Fibroblast of lung (primary cell): ENCODE data around the gene H6PD. TPM values are rescaled to one million over a fixed set of nuclear protein-coding genes. Genes with fewer than 3 reads are reported as not detected.

ENCODE experiments used
- DNase-seq, 2 donors: peaks; one replicate each; pipeline versions ENCODE4 v3.0.0 to v3.0.0-alpha.2; 2010; ENCODE audit warnings: low read depth in 2 of 2
- H2AFZ ChIP-seq: 2 replicates; pipeline ENCODE4 v1.5.1; 2012; ENCODE audit warnings: low read length, control low read depth, inconsistent platforms
- H3K27ac ChIP-seq: 2 replicates; pipeline ENCODE4 v1.5.1; 2011; ENCODE audit warnings: low read length, control low read depth; ENCODE audit not compliant: insufficient read depth
- H3K27me3 ChIP-seq: 2 replicates; pipeline ENCODE4 v1.5.1; 2011; ENCODE audit warnings: mild to moderate bottlenecking, low read length; ENCODE audit not compliant: control insufficient read depth, insufficient read depth
- H3K36me3 ChIP-seq: 2 replicates; pipeline ENCODE4 v1.5.1; 2011; ENCODE audit warnings: low read length; ENCODE audit not compliant: control insufficient read depth, insufficient read depth
- H3K4me1 ChIP-seq: 2 replicates; pipeline ENCODE4 v1.5.1; 2011; ENCODE audit warnings: low read length; ENCODE audit not compliant: control insufficient read depth, insufficient read depth; ENCODE audit errors: extremely low read depth
- H3K4me2 ChIP-seq: 2 replicates; pipeline ENCODE4 v1.5.1; 2011; ENCODE audit warnings: low read length, control low read depth; ENCODE audit not compliant: insufficient read depth; ENCODE audit errors: extremely low read depth
- H3K4me3 ChIP-seq, 4 experiments: fragments of 200-600 bp in 1 of 4; sonication (generic) in 1 of 4; replicated peaks in 1 of 4; 2 replicates each; pipeline ENCODE4 v1.5.1; 2011 to 2016; ENCODE audit warnings: low read length in 4 of 4, low read depth in 3 of 4, mild to moderate bottlenecking in 3 of 4, control low read depth in 2 of 4, inconsistent platforms in 1 of 4, mixed read lengths in 1 of 4; ENCODE audit not compliant: insufficient read depth in 1 of 4; ENCODE audit errors: control extremely low read depth in 1 of 4
- H3K79me2 ChIP-seq: 2 replicates; pipeline ENCODE4 v1.5.1; 2012; ENCODE audit warnings: mild to moderate bottlenecking, low read length, inconsistent platforms; ENCODE audit not compliant: control insufficient read depth, insufficient read depth
- H3K9ac ChIP-seq: 2 replicates; pipeline ENCODE4 v1.5.1; 2011; ENCODE audit warnings: mild to moderate bottlenecking, low read length, control low read depth; ENCODE audit not compliant: insufficient read depth
- H3K9me3 ChIP-seq: 2 replicates; pipeline ENCODE4 v1.5.1; 2012; ENCODE audit warnings: low read depth, low read length; ENCODE audit not compliant: control insufficient read depth, insufficient read depth
- H4K20me1 ChIP-seq: 2 replicates; pipeline ENCODE4 v1.5.1; 2011; ENCODE audit warnings: low read length; ENCODE audit not compliant: control insufficient read depth, insufficient read depth; ENCODE audit errors: extremely low read depth
- CTCF ChIP-seq, 2 donors: IDR thresholded peaks in 1 of 2; conservative IDR thresholded peaks in 1 of 2; 1 replicate in 1 of 2; 2 replicates in 1 of 2; pipeline ENCODE4 v1.5.1; 2011 to 2012; ENCODE audit warnings: low read length in 2 of 2, control low read depth in 1 of 2, inconsistent platforms in 1 of 2, low read depth in 1 of 2, mild to moderate bottlenecking in 1 of 2
- EZH2 ChIP-seq: IDR thresholded peaks from 2 replicates; pipeline ENCODE4 v1.5.1; 2012; ENCODE audit warnings: low read length, control low read depth, mild to moderate bottlenecking; ENCODE audit errors: missing control alignments
- polyA minus RNA-seq: library from RNA; depleted of rRNA, polyadenylated mRNA; stranded (reverse); fragments of >200 nt; gene quantifications from 2 replicates; pipeline ENCODE4 v1.2.3, GENCODE V29; 2011; ENCODE audit warnings: low replicate concordance
- polyA plus RNA-seq, 2 donors: library from polyadenylated mRNA; depleted of rRNA in 1 of 2; stranded (reverse) in 1 of 2; unstranded in 1 of 2; fragments of >200 nt; gene quantifications; 2 replicates each; pipeline ENCODE4 v1.2.1, GENCODE V29; 2011 to 2012; ENCODE audit warnings: missing spikeins in 1 of 2
- total RNA-seq: library from RNA; depleted of rRNA; stranded (reverse); fragments of >200 nt; gene quantifications from 2 replicates; pipeline ENCODE4 v1.2.1, GENCODE V29; 2014

Gene H6PD
- total RNA-seq (23.5 and 24.4 TPM in 2 replicates), polyA plus RNA-seq (15.2 and 17.7 TPM in 2 replicates), polyA minus RNA-seq (48.0 and 51.9 TPM in 2 replicates)
- 20.1 and 22.4 TPM in 2 replicates for polyA plus RNA-seq (2012)

- Histone ChIP-seq H3K4me1 (peaks cover 5% of the 10 kb centered on the region), H3K27me3 (no peaks in the 10 kb centered on the region), H3K27ac (peak within 1 kb of the TSS; percentile 91), H4K20me1 (no peaks in the 10 kb centered on the region), H3K9ac (peak within 1 kb of the TSS; percentile 94), H3K4me2 (peak within 1 kb of the TSS; percentile 86), H3K79me2 (peaks cover 2% of the 10 kb centered on the region), H3K4me3 (peak within 1 kb of the TSS; percentile 67 to 79 (median 73)), H3K36me3 (no peaks in the 10 kb centered on the region), H2AFZ (peak within 1 kb of the TSS; percentile 84), H3K9me3 (no peaks in the 10 kb centered on the region)
- peak; percentile 71 to 77 for DNase-seq
- TF ChIP-seq EZH2 (no peak), CTCF (conservative IDR thresholded peaks at IDR 0.05 in 1 of 2, IDR thresholded peaks at IDR 0.05 in 1 of 2; ENCODE audit: low read depth in 1 of 2, low read length in 2 of 2) (peak; percentile 49 to 58)
These were observed at the start of gene H6PD for GRCh38 chr1:9234223-9235095. H6PD (plus strand) TSS chr1:9234774; CDS start chr1:9244935, 10,161 bp downstream.

- no peaks in the 10 kb centered on the region for H4K20me1 ChIP-seq
- H3K9ac ChIP-seq = no peak overlapping the region
- no peaks in the 10 kb centered on the region for H3K9me3 ChIP-seq
- no peaks in the 10 kb centered on the region for H3K27me3 ChIP-seq
- peak; percentile 64 to 66 for DNase-seq
- no peaks in the 10 kb centered on the region for H3K36me3 ChIP-seq
- H3K4me3 ChIP-seq = no peak overlapping the region
- TF ChIP-seq EZH2 (no peak), CTCF (conservative IDR thresholded peaks at IDR 0.05 in 1 of 2, IDR thresholded peaks at IDR 0.05 in 1 of 2; ENCODE audit: low read depth in 1 of 2, low read length in 2 of 2) (no peak)
- H3K4me2 ChIP-seq = no peak overlapping the region
- peaks cover 7% of the 10 kb centered on the region for H3K79me2 ChIP-seq
- H2AFZ ChIP-seq = no peak overlapping the region
- no peak overlapping the region for H3K27ac ChIP-seq
- peaks cover 6% of the 10 kb centered on the region for H3K4me1 ChIP-seq
These were observed 48.3 kb upstream of the H6PD start for GRCh38 chr1:9186082-9186859.

- Histone ChIP-seq H3K27me3 (no peaks in the 10 kb centered on the region), H3K4me3 (no peak overlapping the region), H3K79me2 (peaks cover 1% of the 10 kb centered on the region), H3K4me1 (peaks cover 6% of the 10 kb centered on the region), H3K27ac (no peak overlapping the region), H3K4me2 (no peak overlapping the region), H3K9ac (no peak overlapping the region), H2AFZ (no peak overlapping the region), H3K36me3 (no peaks in the 10 kb centered on the region), H3K9me3 (no peaks in the 10 kb centered on the region), H4K20me1 (no peaks in the 10 kb centered on the region)
- no peak for DNase-seq
- TF ChIP-seq CTCF (conservative IDR thresholded peaks at IDR 0.05 in 1 of 2, IDR thresholded peaks at IDR 0.05 in 1 of 2; ENCODE audit: low read depth in 1 of 2, low read length in 2 of 2) (no peak), EZH2 (no peak)
These were observed 47.6 kb upstream of the H6PD start for GRCh38 chr1:9187004-9187403.
